B cell (primary cell): ENCODE data around the gene PTGES3. TPM values are rescaled to one million over a fixed set of nuclear protein-coding genes. Genes with fewer than 3 reads are reported as not detected.

Experiments
- ATAC-seq: fragments of 200-7000 bp; cut with Tn5 transposase; one replicate; pipeline ENCODE4 v1.10.0; 2021; ENCODE audit warnings: low read depth, mild to moderate bottlenecking, moderate number of reproducible peaks, moderate library complexity
- CTCF ChIA-PET: fragments of 350-600 bp; sonication (Branson Sonifier 250); formaldehyde crosslinking; loops from one replicate; lab custom pipeline; 2021; ENCODE audit warnings: antibody characterized with exemption, inconsistent platforms; lab: Charles Lee
- POLR2A ChIA-PET: fragments of 350-600 bp; sonication (Branson Sonifier 250); formaldehyde crosslinking; loops from one replicate; lab custom pipeline; 2021; ENCODE audit warnings: antibody characterized with exemption; lab: Charles Lee
- DNase-seq: peaks from one replicate; pipeline ENCODE4 v3.0.0; 2013
- H2AFZ ChIP-seq: 2 replicates; pipeline ENCODE4 v1.6.1; 2012; ENCODE audit warnings: mild to moderate bottlenecking, low read depth, low read length; ENCODE audit not compliant: insufficient read depth, poor library complexity, severe bottlenecking
- H3K27ac ChIP-seq, 2 donors: 1 replicate in 1 of 2; 2 replicates in 1 of 2; pipeline ENCODE4 v1.5.1; 2012 to 2013; ENCODE audit warnings: low read length in 2 of 2, mild to moderate bottlenecking in 2 of 2, moderate library complexity in 1 of 2
- H3K27me3 ChIP-seq, 4 experiments: fragments of 200-600 bp in 1 of 4; sonication (generic) in 1 of 4; replicated peaks in 1 of 4; 1 replicate in 2 of 4; 2 replicates in 2 of 4; pipeline versions ENCODE4 v1.6.1 to v1.7.0; 2013 to 2016; ENCODE audit warnings: low read length in 3 of 4, mild to moderate bottlenecking in 2 of 4, mixed read lengths in 1 of 4, moderate library complexity in 1 of 4; ENCODE audit not compliant: insufficient read depth in 4 of 4, control insufficient read depth in 3 of 4; ENCODE audit errors: control extremely low read depth in 1 of 4
- H3K36me3 ChIP-seq, 2 experiments: replicated peaks in 1 of 2; 1 replicate in 1 of 2; 2 replicates in 1 of 2; pipeline versions ENCODE4 v1.6.1 to v1.7.1; 2013; ENCODE audit warnings: low read length in 1 of 2; ENCODE audit not compliant: insufficient read depth in 2 of 2, control insufficient read depth in 1 of 2; ENCODE audit errors: control extremely low read depth in 1 of 2, extremely low read depth in 1 of 2
- H3K4me1 ChIP-seq, 2 donors: fragments of 200-600 bp in 1 of 2; sonication (generic) in 1 of 2; 1 replicate in 1 of 2; 2 replicates in 1 of 2; pipeline versions ENCODE4 v1.5.1 to v1.6.1; 2013 to 2017; ENCODE audit warnings: low read length in 2 of 2; ENCODE audit not compliant: control insufficient read depth in 2 of 2, insufficient read depth in 2 of 2
- H3K4me2 ChIP-seq: replicated peaks from 2 replicates; pipeline ENCODE3; 2012; ENCODE audit warnings: mild to moderate bottlenecking, low read depth, low read length; ENCODE audit not compliant: poor library complexity, severe bottlenecking
- H3K4me3 ChIP-seq, 5 experiments: fragments of 200-600 bp in 1 of 5; sonication (generic) in 1 of 5; 1 replicate in 3 of 5; 2 replicates in 2 of 5; pipeline versions ENCODE4 v1.5.1 to v1.7.0; 2011 to 2016; ENCODE audit warnings: low read length in 4 of 5, mild to moderate bottlenecking in 4 of 5, low read depth in 2 of 5, control low read depth in 1 of 5, moderate library complexity in 1 of 5; ENCODE audit not compliant: insufficient read depth in 1 of 5; ENCODE audit errors: control extremely low read depth in 1 of 5, extremely low read depth in 1 of 5
- H3K79me2 ChIP-seq: fragments of 200-600 bp; sonication (generic); one replicate; pipeline ENCODE4 v1.6.0; 2016; ENCODE audit warnings: low read length; ENCODE audit not compliant: control insufficient read depth, insufficient read depth
- H3K9ac ChIP-seq: fragments of 200-600 bp; sonication (generic); 2 replicates; pipeline ENCODE4 v1.6.1; 2017; ENCODE audit warnings: mild to moderate bottlenecking, low read length, moderate library complexity
- H3K9me3 ChIP-seq, 3 donors: one replicate each; pipeline versions ENCODE4 v1.6.1 to v1.7.1; 2013; ENCODE audit warnings: low read length in 2 of 3; ENCODE audit not compliant: control insufficient read depth in 2 of 3, insufficient read depth in 1 of 3; ENCODE audit errors: control extremely low read depth in 1 of 3
- H4K20me1 ChIP-seq: 2 replicates; pipeline ENCODE4 v1.6.0; 2012; ENCODE audit warnings: mild to moderate bottlenecking, low read length; ENCODE audit not compliant: insufficient read depth, control insufficient read depth, poor library complexity, severe bottlenecking
- H3K27ac Mint-ChIP-seq: one replicate; pipeline ENCODE4 v1.8.0; 2021; ENCODE audit warnings: mixed read lengths
- H3K27me3 Mint-ChIP-seq: one replicate; pipeline ENCODE4 v1.8.0; 2021; ENCODE audit warnings: mixed read lengths
- H3K4me1 Mint-ChIP-seq: one replicate; pipeline ENCODE4 v1.8.0; 2021; ENCODE audit warnings: mixed read lengths
- H3K4me3 Mint-ChIP-seq: one replicate; pipeline ENCODE4 v1.8.0; 2021; ENCODE audit warnings: mixed read lengths
- H3K9me3 Mint-ChIP-seq: one replicate; pipeline ENCODE4 v1.8.0; 2022; ENCODE audit warnings: mixed read lengths; ENCODE audit not compliant: insufficient read depth
- EZH2 ChIP-seq: IDR thresholded peaks from 2 replicates; pipeline ENCODE4 v1.6.1; 2012; ENCODE audit warnings: borderline replicate concordance, low read depth, mild to moderate bottlenecking, moderate library complexity, low read length; ENCODE audit not compliant: insufficient read depth, poor library complexity, severe bottlenecking
- WGBS: methylation state at CpG from one replicate; pipeline ENCODE4 v1.1.5; 2013; ENCODE audit warnings: missing lambda C conversion rate; ENCODE audit not compliant: insufficient coverage; 5-methylcytosine and 5-hydroxymethylcytosine counted together
- intact Hi-C: fragments of 100-400 bp; cut with micrococcal nuclease; formaldehyde crosslinking; loops from one replicate; pipeline ENCODE4 v1.10.0; 2022
- polyA plus RNA-seq: library from polyadenylated mRNA; depleted of rRNA; stranded (reverse); fragments of >200 nt; gene quantifications from 2 replicates; pipeline ENCODE4 v1.2.3, GENCODE V29; 2012
- total RNA-seq, 2 donors: library from RNA; stranded (reverse); fragments of 120-200 nt in 1 of 2; gene quantifications; 1 replicate in 1 of 2; 2 replicates in 1 of 2; pipeline versions ENCODE4 v1.2.3 to v1.2.4, GENCODE V29; 2013 to 2022
- TF ChIP-seq, protein P1 (sequence below): fragments of 200-600 bp; IDR thresholded peaks from one replicate; pipeline ENCODE4 v1.8.0; 2022; ENCODE audit warnings: antibody characterized with exemption, mild to moderate bottlenecking

The PTGES3 gene
- total and polyA plus RNA-seq, 2 donors (not counting 1 experiment from before 2014, with no cell fraction given) = 35.3 to 121 TPM

DNA sequence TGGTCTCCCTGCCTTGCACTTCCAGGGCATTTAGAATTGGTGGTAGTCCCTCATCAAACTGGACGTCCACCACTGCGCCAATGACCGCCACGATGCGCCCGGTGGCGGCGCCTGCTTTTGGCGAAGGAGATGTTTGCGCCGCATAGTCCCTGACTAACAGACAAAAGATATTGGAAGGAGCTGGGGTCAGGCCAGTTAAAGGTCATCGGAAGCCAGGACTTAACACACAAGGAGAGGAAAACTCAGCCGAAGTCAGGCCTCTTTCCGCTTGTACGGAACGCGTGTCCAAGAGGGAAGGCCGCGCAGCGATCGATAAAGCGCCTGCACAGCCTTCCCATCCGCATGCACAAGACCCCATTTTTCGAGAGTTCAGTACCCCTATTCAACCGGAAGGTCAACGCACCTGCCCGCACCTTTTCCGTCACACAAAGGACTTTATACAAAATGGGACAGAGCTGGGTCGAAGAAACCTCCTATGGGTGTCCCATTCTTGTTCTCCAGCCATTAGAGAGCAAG is 42.8 kb downstream of the PTGES3 start:
- intact Hi-C loops = no loop called here
- POLR2A ChIA-PET = interaction anchor here (0.5 to 4.1 kb wide), 5 partner anchors 9 to 73 kb away, joined by 6 to 33 read pairs (median 10); partner anchors contain the start of genes BAZ2A and PTGES3
- H3K27ac Mint-ChIP-seq = peak overlapping the region; percentile 97

DNA sequence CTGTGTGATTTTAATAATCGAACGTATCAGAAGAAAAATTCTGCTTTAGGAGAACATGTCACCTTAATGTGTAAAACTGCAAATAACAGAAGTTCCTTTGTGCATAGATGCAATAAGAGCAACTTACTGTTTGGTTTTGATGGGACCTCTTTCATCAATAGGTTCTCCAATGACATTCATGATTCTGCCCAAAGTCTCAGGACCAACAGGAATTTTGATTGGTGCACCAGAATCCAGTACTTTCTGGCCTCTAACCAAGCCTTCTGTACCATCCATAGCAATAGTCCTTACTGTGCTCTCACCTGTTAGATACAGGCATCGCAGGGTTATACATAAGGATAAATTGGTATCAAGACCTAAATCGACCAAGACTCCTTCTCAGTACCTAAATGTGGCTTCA is 43.4 kb downstream of the PTGES3 start:
- peaks cover 60% of the 10 kb centered on the region for H3K79me2 ChIP-seq
- ChIA-PET POLR2A (interaction anchor here (4.1 kb wide), 1 partner anchor 9 kb away, joined by 33 read pairs; no protein-coding TSS in a partner anchor), CTCF (interaction anchor here (1.3 to 3.6 kb wide), 3 partner anchors 9 to 131 kb away, joined by 4 to 33 read pairs (median 6); no protein-coding TSS in a partner anchor)
- intact Hi-C loops = no loop called here
- no peak for ATAC-seq
- H3K9ac ChIP-seq = peak overlapping the region; percentile 99
- no peak for TF ChIP-seq EZH2
- TF ChIP-seq, protein P1, sequence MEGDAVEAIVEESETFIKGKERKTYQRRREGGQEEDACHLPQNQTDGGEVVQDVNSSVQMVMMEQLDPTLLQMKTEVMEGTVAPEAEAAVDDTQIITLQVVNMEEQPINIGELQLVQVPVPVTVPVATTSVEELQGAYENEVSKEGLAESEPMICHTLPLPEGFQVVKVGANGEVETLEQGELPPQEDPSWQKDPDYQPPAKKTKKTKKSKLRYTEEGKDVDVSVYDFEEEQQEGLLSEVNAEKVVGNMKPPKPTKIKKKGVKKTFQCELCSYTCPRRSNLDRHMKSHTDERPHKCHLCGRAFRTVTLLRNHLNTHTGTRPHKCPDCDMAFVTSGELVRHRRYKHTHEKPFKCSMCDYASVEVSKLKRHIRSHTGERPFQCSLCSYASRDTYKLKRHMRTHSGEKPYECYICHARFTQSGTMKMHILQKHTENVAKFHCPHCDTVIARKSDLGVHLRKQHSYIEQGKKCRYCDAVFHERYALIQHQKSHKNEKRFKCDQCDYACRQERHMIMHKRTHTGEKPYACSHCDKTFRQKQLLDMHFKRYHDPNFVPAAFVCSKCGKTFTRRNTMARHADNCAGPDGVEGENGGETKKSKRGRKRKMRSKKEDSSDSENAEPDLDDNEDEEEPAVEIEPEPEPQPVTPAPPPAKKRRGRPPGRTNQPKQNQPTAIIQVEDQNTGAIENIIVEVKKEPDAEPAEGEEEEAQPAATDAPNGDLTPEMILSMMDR = no peak
- peak overlapping the region in 1 of 2 donors; percentile 91 for H3K27ac ChIP-seq
- Mint-ChIP-seq H3K9me3 (no peaks in the 10 kb centered on the region), H3K27ac (peak overlapping the region; percentile 97), H3K4me3 (peak overlapping the region; percentile 79), H3K27me3 (no peaks in the 10 kb centered on the region), H3K4me1 (peaks cover 29% of the 10 kb centered on the region)
- peaks cover 21 to 22% of the 10 kb centered on the region in 2 donors for H3K4me1 ChIP-seq
- DNase-seq = no peak
- H3K4me2 ChIP-seq = peak overlapping the region; percentile 84
- H4K20me1 ChIP-seq = peaks cover 34% of the 10 kb centered on the region
- peak overlapping the region; percentile 86 to 100 (median 94) for H3K4me3 ChIP-seq
- H3K9me3 ChIP-seq = no peaks in the 10 kb centered on the region
- H3K27me3 ChIP-seq = no peaks in the 10 kb centered on the region
- peak overlapping the region; percentile 89 for H2AFZ ChIP-seq
- H3K36me3 ChIP-seq = peaks cover 0 to 46% of the 10 kb centered on the region in 2 experiments
- no CpG with 5 or more reads among the region's 4 CpGs for WGBS

More for the DNA sequence above, 42.8 kb downstream of the PTGES3 start:
- peaks cover 28% of the 10 kb centered on the region for H4K20me1 ChIP-seq
- peak overlapping the region; percentile 86 to 100 (median 94) for H3K4me3 ChIP-seq
- ATAC-seq = no peak
- peaks cover 56% of the 10 kb centered on the region for H3K79me2 ChIP-seq
- H3K4me2 ChIP-seq = peak overlapping the region; percentile 84
- H3K27me3 ChIP-seq = no peaks in the 10 kb centered on the region
- peak overlapping the region; percentile 89 for H2AFZ ChIP-seq
- H3K36me3 ChIP-seq = peaks cover 0 to 40% of the 10 kb centered on the region in 2 experiments
- no peaks in the 10 kb centered on the region for H3K9me3 ChIP-seq
- H3K4me1 ChIP-seq = peaks cover 21 to 22% of the 10 kb centered on the region in 2 donors
- peaks cover 29% of the 10 kb centered on the region for H3K4me1 Mint-ChIP-seq
- no peak for DNase-seq
- CTCF ChIA-PET = interaction anchor here (0.6 to 3.6 kb wide), 6 partner anchors 10 to 598 kb away, joined by 3 to 33 read pairs (median 4); no protein-coding TSS in a partner anchor
- no peaks in the 10 kb centered on the region for H3K9me3 Mint-ChIP-seq
- under 1% methylated on average over 27 of the region's 29 CpGs for WGBS
- no peaks in the 10 kb centered on the region for H3K27me3 Mint-ChIP-seq
- TF ChIP-seq EZH2 = no peak
- TF ChIP-seq, protein P1 = no peak
- H3K27ac ChIP-seq = peak overlapping the region; percentile 85 to 91
- H3K9ac ChIP-seq = peak overlapping the region; percentile 99
- peak overlapping the region; percentile 79 for H3K4me3 Mint-ChIP-seq
